Stimulated activated CD4-positive, alpha-beta T cell treated with anti-CD3 and anti-CD28 coated beads, TNF-alpha, amount 100 ng/mL, for 48 hours (primary cell): ENCODE data around the gene NAT8L.

ENCODE experiments used
- DNase-seq, 3 donors: peaks; one replicate each; pipeline ENCODE4 v3.0.0-alpha.2; 2020; ENCODE audit warnings: low read depth in 3 of 3

NAT8L gene

GRCh38 chr4:2064276-2064991, 5.3 kb downstream of the NAT8L start:
- DNase-seq = no peak

DNA sequence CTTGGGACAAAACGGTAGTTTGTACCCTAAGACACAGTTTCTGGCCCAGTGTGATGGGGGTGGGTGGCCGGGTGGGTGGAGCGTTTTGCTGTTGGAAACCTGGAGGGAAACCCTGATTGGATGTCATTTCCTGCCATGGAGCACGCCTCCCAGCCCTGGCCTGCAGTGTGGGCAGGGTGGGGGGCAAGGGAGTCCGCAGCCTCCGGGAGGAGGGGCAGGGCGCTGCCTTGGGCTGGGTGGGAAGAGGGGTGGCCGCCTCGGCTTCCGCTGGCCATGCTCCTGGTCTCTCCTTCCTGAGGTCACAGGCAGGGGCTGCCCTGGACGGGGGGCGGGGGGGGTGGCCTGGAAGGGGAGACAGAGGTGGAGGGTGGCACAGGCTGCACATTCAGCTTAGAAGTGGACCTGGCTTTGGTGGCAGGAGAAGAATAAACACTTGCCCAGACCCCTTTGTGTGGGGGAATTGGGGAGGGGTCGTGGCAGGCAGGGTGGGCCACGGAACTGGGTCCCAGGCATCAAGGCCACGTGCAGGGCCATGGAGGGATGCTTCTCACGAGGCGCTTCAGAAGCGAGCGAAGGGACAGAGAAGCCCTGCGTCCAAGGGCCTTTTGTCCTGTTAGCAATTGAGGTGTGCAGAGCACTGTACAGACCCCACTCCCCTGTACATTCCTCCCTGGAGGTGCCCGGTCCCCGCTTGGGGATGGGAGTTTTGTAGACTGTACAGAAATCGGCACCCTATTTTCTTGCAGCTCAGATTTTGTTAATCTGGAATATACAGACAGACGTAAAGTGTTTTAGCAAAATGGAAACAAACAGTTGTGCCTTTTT, 6.2 kb downstream of the NAT8L start:
- DNase-seq = no peak

GRCh38 chr4:2066011-2066551, 7.0 kb downstream of the NAT8L start:
- DNase-seq = no peak

GRCh38 chr4:2066571-2067445, 7.7 kb downstream of the NAT8L start:
- no peak for DNase-seq

DNA sequence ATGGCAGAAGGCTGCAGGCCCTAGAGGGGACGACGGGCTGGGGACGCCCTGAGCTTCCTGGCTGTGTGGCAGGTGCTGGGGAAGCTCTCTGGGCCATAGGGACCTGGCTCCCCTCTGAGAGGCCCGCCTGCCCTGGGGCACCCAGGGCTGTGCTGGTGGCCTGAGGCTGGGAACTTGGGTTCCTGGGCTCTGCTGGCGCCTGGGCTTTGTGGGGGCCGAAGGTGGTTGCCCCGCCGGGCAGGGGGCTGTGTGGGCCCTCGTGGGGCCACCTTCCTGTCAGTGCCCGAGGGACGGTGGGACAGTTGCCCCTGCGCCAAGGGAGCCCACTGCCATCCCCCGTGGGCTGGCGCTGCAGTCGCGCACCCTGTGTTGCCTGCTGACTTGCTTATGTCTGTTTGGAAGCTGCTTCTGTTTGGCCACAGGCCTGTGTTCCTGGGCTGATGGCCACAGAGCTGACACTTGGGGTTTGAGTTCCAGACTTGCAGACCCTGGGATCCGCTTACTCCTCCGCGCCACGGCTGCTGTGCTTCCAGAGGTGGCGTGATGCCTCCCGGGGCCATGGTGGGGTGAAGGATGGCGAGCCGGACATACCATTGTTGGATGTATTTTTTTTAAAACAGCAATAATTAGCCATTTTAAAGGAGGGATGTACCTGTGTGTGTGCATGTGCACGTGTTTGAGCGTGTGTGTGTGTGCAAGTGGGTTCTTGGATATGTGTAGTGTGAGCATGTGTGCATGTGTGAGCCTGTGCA, 8.5 kb downstream of the NAT8L start:
- no peak for DNase-seq

- no peak for DNase-seq
These were observed 9.0 kb downstream of the NAT8L start for GRCh38 chr4:2068198-2068470.

- DNase-seq = no peak
These were observed 9.4 kb downstream of the NAT8L start for GRCh38 chr4:2068566-2068965.

DNA sequence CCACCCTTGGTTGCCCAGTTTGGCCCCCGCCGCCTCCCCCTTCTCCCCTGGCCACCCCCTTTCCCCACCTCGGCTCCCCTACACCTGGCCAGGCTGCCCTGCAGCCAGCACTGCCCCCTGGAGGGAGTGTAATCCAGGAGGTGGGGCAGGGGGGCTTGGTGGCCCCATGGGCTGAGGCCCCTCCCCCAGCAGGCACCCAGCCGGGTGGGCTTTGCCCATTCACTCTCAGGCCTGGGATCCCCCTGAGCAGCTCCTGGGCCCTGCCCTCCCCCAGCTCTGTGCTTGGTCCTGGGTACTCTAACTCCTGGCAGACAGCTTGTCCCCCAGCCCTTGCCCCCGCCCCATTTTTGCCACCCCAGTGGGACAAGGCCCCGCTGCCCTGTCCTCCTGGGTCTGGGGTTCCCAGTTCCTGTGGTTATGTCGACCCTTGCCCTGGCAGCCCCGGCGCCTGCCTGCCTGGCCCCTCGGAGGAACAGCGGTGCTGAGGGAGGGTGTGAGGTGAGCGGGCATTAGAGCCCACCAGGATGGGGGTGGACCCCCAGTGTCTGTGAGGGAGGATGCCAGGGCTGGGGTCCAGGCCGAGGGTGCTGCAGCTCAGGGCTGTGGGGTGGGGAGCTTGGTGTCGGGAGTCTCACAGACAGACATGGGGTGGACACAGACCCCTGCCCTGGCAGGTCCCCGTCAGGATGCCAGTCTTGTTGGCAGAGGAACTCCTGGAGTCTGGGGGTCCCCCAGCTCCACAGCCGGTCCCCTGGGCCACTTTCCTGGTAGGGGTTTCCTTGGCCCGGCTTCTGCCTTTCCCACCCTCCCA, 10.2 kb downstream of the NAT8L start:
- DNase-seq = no peak

DNA sequence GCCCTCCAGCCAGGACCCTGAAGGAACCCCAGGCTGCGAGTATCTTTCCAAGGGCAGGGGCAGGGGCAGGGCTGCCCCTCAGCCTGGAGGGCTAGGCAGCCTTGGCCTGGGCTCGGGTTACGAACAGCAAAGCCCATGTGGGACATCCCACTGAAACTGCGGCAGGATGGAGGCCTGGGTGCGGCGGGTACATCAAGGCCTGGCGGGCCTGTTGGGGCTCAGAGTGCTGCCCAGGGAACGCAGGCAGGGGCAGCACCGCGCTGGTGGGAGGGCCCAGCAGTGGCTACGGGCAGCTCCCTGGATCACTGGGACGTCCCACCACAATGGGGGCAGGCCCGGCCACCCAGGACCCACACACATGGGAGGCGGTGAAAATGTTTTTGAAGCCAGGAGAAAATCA, 10.9 kb downstream of the NAT8L start:
- DNase-seq = no peak

DNA sequence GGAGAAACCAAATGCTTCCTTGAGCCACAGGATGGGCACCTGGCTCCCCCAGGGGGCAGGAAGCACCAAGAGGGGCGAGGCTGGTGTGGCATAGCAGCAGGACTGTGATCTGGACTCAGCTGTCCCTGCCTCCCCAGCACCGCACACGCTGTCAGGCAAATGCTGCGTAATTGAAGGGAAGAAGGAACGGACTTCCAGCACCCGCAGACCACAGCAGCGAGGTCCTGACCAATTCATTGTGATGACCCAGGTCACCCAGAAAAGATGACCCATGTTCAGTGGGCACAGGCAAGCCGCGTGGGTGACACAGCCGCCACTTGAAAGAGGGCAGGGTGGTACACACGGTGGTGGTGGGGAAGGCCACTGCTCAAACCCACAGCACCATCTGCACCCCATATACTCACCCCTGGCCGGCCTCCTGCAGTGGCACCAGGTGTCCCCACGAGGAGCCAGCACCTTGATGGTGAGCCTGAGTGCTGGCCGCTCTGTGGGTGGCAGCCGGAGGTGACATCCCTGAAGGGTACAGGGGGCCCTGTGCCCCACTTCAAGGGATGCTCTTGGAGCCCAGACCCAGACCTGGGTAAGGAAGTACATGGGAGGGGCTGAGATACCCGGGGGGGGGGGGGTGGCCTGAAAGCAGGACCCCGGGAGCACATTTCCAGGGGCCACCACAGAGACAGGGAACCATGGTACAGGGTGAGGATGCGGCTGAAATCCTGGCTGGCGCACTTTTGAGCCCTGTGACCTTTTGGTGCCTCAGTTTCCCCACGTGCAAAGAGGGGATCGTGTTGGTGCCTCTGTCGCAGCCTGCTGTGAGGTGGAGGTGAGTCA, 11.5 kb downstream of the NAT8L start:
- no peak for DNase-seq

- no peak for DNase-seq
These were observed 12.3 kb downstream of the NAT8L start for GRCh38 chr4:2071252-2071911.

- DNase-seq = no peak
These were observed 13.1 kb downstream of the NAT8L start for GRCh38 chr4:2071912-2072867.

DNA sequence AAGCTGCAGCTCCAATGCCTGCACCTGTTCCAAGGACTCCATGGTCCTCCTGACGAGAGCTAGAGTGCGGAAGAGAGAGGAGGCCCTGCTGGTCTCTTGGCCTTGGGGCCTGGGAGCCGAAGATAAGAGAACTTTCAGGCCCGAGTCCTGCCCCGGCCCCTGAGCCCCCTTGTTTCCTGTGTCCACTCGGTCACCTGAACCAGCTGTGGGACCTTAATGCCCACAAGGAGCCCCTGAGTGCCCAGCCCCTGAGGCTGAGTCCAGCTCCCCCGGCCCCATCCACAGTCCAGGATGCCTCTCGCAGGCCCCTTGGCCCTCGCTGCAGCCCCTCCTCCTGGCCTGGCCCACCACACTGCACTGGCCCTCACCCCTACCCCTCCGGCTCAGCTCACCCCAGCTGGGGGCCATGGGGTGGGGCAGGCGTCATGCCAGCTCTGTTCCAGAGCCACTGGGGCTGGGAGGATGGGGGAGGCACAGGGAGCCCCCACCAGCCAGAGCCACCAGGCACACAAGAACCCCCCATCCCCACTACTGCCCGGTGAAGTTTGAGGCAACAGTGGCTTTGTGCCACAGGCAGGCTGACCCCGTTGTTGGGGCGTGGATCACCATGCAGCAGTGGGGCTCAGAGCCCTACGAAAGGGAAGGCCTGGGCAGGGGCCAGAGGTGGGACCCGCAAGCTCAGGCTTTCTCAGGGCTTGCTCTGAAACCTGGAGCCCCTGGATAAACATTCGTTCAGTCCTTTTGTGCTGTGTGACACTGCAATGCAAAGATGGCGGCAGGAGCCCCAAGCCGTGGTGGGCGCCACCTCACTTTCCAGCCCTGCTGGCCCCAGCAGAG, 14.1 kb downstream of the NAT8L start:
- DNase-seq = no peak

- DNase-seq = no peak
These were observed 14.8 kb downstream of the NAT8L start for GRCh38 chr4:2073808-2074481.

- DNase-seq = no peak
These were observed 15.5 kb downstream of the NAT8L start for GRCh38 chr4:2074588-2074987.

DNA sequence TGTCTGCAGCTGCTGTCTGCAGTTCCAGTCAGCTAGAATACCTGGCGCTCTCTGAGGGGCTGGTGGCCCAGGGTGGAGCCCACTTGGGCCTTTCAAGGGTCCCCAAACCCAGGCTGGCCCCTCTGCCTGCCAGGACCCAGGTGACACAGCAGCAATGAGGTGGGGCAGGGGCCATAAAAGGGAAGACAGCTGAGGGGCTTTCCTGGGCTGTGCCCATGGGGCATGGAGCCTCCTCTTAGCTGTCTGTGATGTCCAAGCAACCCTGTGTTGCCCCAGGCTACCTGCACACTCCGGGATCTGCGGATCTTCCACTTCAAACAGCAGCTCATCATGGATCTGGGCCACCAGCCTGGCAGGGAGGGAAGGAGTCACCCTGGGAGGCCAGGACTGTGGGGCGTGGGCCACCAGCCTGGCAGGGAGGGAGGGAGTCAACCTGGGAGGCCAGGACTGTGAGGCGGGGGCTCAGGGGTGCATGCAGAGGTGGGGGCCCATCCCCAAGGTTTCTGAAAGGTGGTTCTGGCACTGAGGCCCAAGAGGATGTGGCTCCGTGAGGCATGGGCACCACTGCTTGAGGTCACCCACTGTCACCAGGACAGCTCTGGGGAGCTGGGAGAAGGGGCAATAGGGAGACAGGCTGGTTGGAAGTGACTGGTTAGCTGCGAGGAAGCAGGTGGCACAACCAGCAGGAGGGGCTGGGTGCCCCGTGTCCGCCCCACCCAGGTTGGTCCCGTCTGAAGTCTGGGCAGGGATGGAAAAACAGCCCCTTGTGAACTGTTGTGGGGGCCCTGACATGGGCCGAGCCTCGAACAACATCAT, 16.3 kb downstream of the NAT8L start:
- no peak for DNase-seq
